Lower leg skin (tissue), 4 donors: ENCODE results near the gene FHOD3. TPM values are rescaled to one million over a fixed set of nuclear protein-coding genes. Genes with fewer than 3 reads are reported as not detected.

Experiments
- DNase-seq, 2 donors: peaks; one replicate each; pipeline ENCODE4 v3.0.0-alpha.2; 2019; ENCODE audit warnings: low spot score in 2 of 2
- H3K4me3 ChIP-seq: fragments of 200-600 bp; sonication (generic); 2 replicates; pipeline ENCODE4 v1.5.1; 2017; ENCODE audit warnings: mild to moderate bottlenecking, low read depth; ENCODE audit not compliant: poor library complexity, severe bottlenecking
- CTCF ChIP-seq, 3 donors: fragments of 450-650 bp; IDR thresholded peaks; one replicate each; pipeline ENCODE4 v1.5.1; 2016; ENCODE audit warnings: antibody characterized with exemption in 3 of 3, mild to moderate bottlenecking in 3 of 3, moderate library complexity in 2 of 3
- POLR2A ChIP-seq, 2 donors: fragments of 450-650 bp; IDR thresholded peaks; one replicate each; pipeline ENCODE4 v1.6.1; 2016 to 2017; ENCODE audit warnings: antibody characterized with exemption in 2 of 2, mild to moderate bottlenecking in 1 of 2, moderate library complexity in 1 of 2
- WGBS, 2 donors: methylation state at CpG; one replicate each; pipeline ENCODE4 v1.1.5; 2018; 5-methylcytosine and 5-hydroxymethylcytosine counted together
- intact Hi-C: fragments of 100-400 bp; cut with DNase I; formaldehyde crosslinking; loops from one replicate; pipeline ENCODE4 v1.15.0; 2023; ENCODE audit warnings: low total_unique reads
- total RNA-seq, 4 donors: library from RNA; depleted of rRNA; stranded (reverse); fragments of >200 nt; gene quantifications; one replicate each; pipeline ENCODE4 v1.1.0, GENCODE V29; 2016

The FHOD3 gene
- total RNA-seq, 4 donors from 2014 or later, result 5.3 to 15.1 (median 7.8) TPM

GRCh38 chr18:36601316-36601715 lies 303.8 kb downstream of the FHOD3 start:
- intact Hi-C loops, result no loop called here
- no peak overlapping the region for H3K4me3 ChIP-seq
- 41 to 88% methylated on average over 1 of the region's 1 CpG for WGBS, 2 donors
- no peak for TF ChIP-seq POLR2A (IDR thresholded peaks at IDR 0.05)
- no peak for TF ChIP-seq CTCF (IDR thresholded peaks at IDR 0.05)
- DNase-seq, result no peak

GRCh38 chr18:36602071-36602470 lies 304.6 kb downstream of the FHOD3 start:
- intact Hi-C loops, result no loop called here
- DNase-seq, result no peak
- WGBS, 2 donors, result 92 to 99% methylated on average over 2 of the region's 2 CpGs

GRCh38 chr18:36602620-36603019 lies 305.1 kb downstream of the FHOD3 start:
- intact Hi-C loops, result no loop called here
- H3K4me3 ChIP-seq, result no peak overlapping the region
- 70 to 84% methylated on average over 4 of the region's 4 CpGs for WGBS, 2 donors
- DNase-seq, result no peak
- TF ChIP-seq CTCF (IDR thresholded peaks at IDR 0.05) (no peak), POLR2A (IDR thresholded peaks at IDR 0.05) (no peak)

More at GRCh38 chr18:36602071-36602470, 304.6 kb downstream of the FHOD3 start:
- H3K4me3 ChIP-seq, result no peak overlapping the region
- TF ChIP-seq POLR2A (IDR thresholded peaks at IDR 0.05) (no peak), CTCF (IDR thresholded peaks at IDR 0.05) (no peak)

GRCh38 chr18:36608107-36608506 lies 310.6 kb downstream of the FHOD3 start:
- intact Hi-C loops, result no loop called here
- DNase-seq, result no peak
- H3K4me3 ChIP-seq, result no peak overlapping the region
- WGBS, 2 donors, result 70 to 77% methylated on average over 3 of the region's 3 CpGs
- TF ChIP-seq CTCF (IDR thresholded peaks at IDR 0.05) (no peak), POLR2A (IDR thresholded peaks at IDR 0.05) (no peak)

GRCh38 chr18:36610258-36610657 lies 312.7 kb downstream of the FHOD3 start:
- H3K4me3 ChIP-seq, result no peak overlapping the region
- intact Hi-C loops, result no loop called here
- DNase-seq, result no peak
- 88 to 90% methylated on average over 8 of the region's 8 CpGs for WGBS, 2 donors
- TF ChIP-seq POLR2A (IDR thresholded peaks at IDR 0.05) (no peak), CTCF (IDR thresholded peaks at IDR 0.05) (no peak)

- DNase-seq, result no peak
- TF ChIP-seq CTCF (IDR thresholded peaks at IDR 0.05) (no peak), POLR2A (IDR thresholded peaks at IDR 0.05) (no peak)
- 41 to 55% methylated on average over 2 of the region's 2 CpGs for WGBS, 2 donors
- intact Hi-C loops, result no loop called here
- no peak overlapping the region for H3K4me3 ChIP-seq
Observed at GRCh38 chr18:36610661-36611060, 313.1 kb downstream of the FHOD3 start.
